Esophagus squamous epithelium (tissue), 4 donors: ENCODE results near the gene PROCA1.

ENCODE experiments used
- CTCF ChIP-seq, 6 experiments: fragments of 450-650 bp in 4 of 6; fragments of 200-600 bp in 2 of 6; sonication (generic) in 2 of 6; IDR thresholded peaks; one replicate each; pipeline ENCODE4 v1.5.1; 2016 to 2019; ENCODE audit warnings: antibody characterized with exemption in 6 of 6, mild to moderate bottlenecking in 4 of 6, moderate library complexity in 4 of 6
- POLR2A ChIP-seq, 4 donors: fragments of 450-650 bp; IDR thresholded peaks; one replicate each; pipeline ENCODE4 v1.6.1; 2017; ENCODE audit warnings: antibody characterized with exemption in 4 of 4, mild to moderate bottlenecking in 4 of 4, moderate library complexity in 3 of 4

GRCh38 chr17:28665994-28666393 lies 45.7 kb downstream of the PROCA1 start:
- no peak for TF ChIP-seq CTCF (IDR thresholded peaks at IDR 0.05)
- TF ChIP-seq POLR2A (IDR thresholded peaks at IDR 0.05) = no peak
